HepG2 (cell line): ENCODE data around the gene ACRBP. TPM values are rescaled to one million over a fixed set of nuclear protein-coding genes. Genes with fewer than 3 reads are reported as not detected.
A peak's percentile ranks its signal among the peaks of the same experiment; 100 is the strongest.

Source experiments
- AGO2 ChIP-seq: fragments of 200-400 bp; formaldehyde crosslinking; optimal IDR thresholded peaks from 2 replicates; pipeline ENCODE3; 2017; ENCODE audit warnings: mild to moderate bottlenecking, low read depth, low read length, moderate library complexity
- ATF7 ChIP-seq, 2 experiments: fragments of 450-650 bp in 1 of 2; sonication (generic) in 1 of 2; formaldehyde crosslinking in 1 of 2; IDR thresholded peaks; 2 replicates each; pipeline versions ENCODE4 v1.4.0 to v1.6.1; 2016 to 2020; ENCODE audit warnings: antibody characterized with exemption in 1 of 2, mild to moderate bottlenecking in 1 of 2, missing genetic modification reagents in 1 of 2
- DR1 ChIP-seq: sonication (generic); formaldehyde crosslinking; IDR thresholded peaks from 2 replicates; pipeline ENCODE4 v1.8.0; 2021; ENCODE audit warnings: mild to moderate bottlenecking, missing genetic modification reagents, inconsistent platforms
- ETV5 ChIP-seq: IDR thresholded peaks from 2 replicates; pipeline ENCODE4 v1.6.1; 2018; ENCODE audit warnings: missing biosample characterization, missing genetic modification reagents, inconsistent platforms, borderline replicate concordance
- GMEB1 ChIP-seq: sonication (generic); formaldehyde crosslinking; IDR thresholded peaks from 2 replicates; pipeline ENCODE4 v1.5.1; 2020; ENCODE audit warnings: missing genetic modification reagents, mild to moderate bottlenecking, borderline replicate concordance
- HINFP ChIP-seq: sonication (generic); formaldehyde crosslinking; IDR thresholded peaks from 2 replicates; pipeline ENCODE4 v1.4.0; 2020; ENCODE audit warnings: low read depth, mild to moderate bottlenecking, missing genetic modification reagents
- HMGXB4 ChIP-seq, 2 experiments: sonication (generic) in 1 of 2; formaldehyde crosslinking in 1 of 2; IDR thresholded peaks; 2 replicates each; pipeline versions ENCODE4 v1.4.0 to v1.6.1; 2018 to 2020; ENCODE audit warnings: missing genetic modification reagents in 2 of 2, borderline replicate concordance in 1 of 2, low read depth in 1 of 2, mild to moderate bottlenecking in 1 of 2, missing biosample characterization in 1 of 2
- IRF1 ChIP-seq: sonication (generic); formaldehyde crosslinking; IDR thresholded peaks from 2 replicates; pipeline ENCODE4 v1.4.0; 2020; ENCODE audit warnings: low read depth, mild to moderate bottlenecking, missing genetic modification reagents
- MAX ChIP-seq: IDR thresholded peaks from 2 replicates; pipeline ENCODE4 v1.6.1; 2012; ENCODE audit warnings: inconsistent platforms
- NR2F1 ChIP-seq, 2 experiments: fragments of 450-650 bp in 1 of 2; formaldehyde crosslinking in 1 of 2; IDR thresholded peaks; 2 replicates each; pipeline versions ENCODE4 v1.5.0 to v1.6.1; 2016 to 2020; ENCODE audit warnings: mild to moderate bottlenecking in 1 of 2, missing compliant biosample characterization in 1 of 2, missing genetic modification reagents in 1 of 2, moderate library complexity in 1 of 2
- PCBP1 ChIP-seq: fragments of 200-400 bp; formaldehyde crosslinking; IDR thresholded peaks from 2 replicates; pipeline ENCODE4 v1.6.1; 2017; ENCODE audit warnings: mild to moderate bottlenecking, low read depth, low read length, borderline replicate concordance
- SAP130 ChIP-seq: IDR thresholded peaks from 2 replicates; pipeline ENCODE4 v1.6.1; 2016; ENCODE audit warnings: low read depth
- TBX2 ChIP-seq: sonication (generic); formaldehyde crosslinking; IDR thresholded peaks from 2 replicates; pipeline ENCODE4 v1.5.0; 2020; ENCODE audit warnings: missing genetic modification reagents, mild to moderate bottlenecking, borderline replicate concordance
- ZNF121 ChIP-seq: sonication (generic); formaldehyde crosslinking; IDR thresholded peaks from 2 replicates; pipeline ENCODE4 v1.5.0; 2020; ENCODE audit warnings: mild to moderate bottlenecking, missing genetic modification reagents
- ZNF205 ChIP-seq: IDR thresholded peaks from 2 replicates; pipeline ENCODE4 v1.6.1; 2018; ENCODE audit warnings: missing biosample characterization, missing genetic modification reagents
- ZNF317 ChIP-seq: sonication (generic); formaldehyde crosslinking; IDR thresholded peaks from 2 replicates; pipeline ENCODE4 v1.5.0; 2020; ENCODE audit warnings: mild to moderate bottlenecking, missing genetic modification reagents
- ZNF556 ChIP-seq: sonication (generic); formaldehyde crosslinking; IDR thresholded peaks from 2 replicates; pipeline ENCODE4 v1.4.0; 2020; ENCODE audit warnings: mild to moderate bottlenecking, missing genetic modification reagents, borderline replicate concordance
- ZNF724P ChIP-seq: sonication (generic); formaldehyde crosslinking; IDR thresholded peaks from 2 replicates; pipeline ENCODE4 v1.8.0; 2022; ENCODE audit warnings: missing genetic modification reagents, borderline replicate concordance
- ZNF784 ChIP-seq: sonication (generic); formaldehyde crosslinking; IDR thresholded peaks from 2 replicates; pipeline ENCODE4 v1.5.1; 2020; ENCODE audit warnings: missing genetic modification reagents, mild to moderate bottlenecking, borderline replicate concordance
- ZSCAN22 ChIP-seq: sonication (generic); formaldehyde crosslinking; IDR thresholded peaks from 2 replicates; pipeline ENCODE4 v1.4.0; 2020; ENCODE audit warnings: mild to moderate bottlenecking, missing genetic modification reagents
- polyA plus RNA-seq, 8 experiments: library from polyadenylated mRNA; depleted of rRNA in 3 of 8; stranded (reverse) in 7 of 8; unstranded in 1 of 8; fragments of >200 nt; fragmentation: Illumina TruSeq in 4 of 8; extraction: Trizol in 4 of 8; gene quantifications; 2 replicates each; pipeline versions ENCODE4 v1.2.1 to v1.2.3, GENCODE V29; 2011 to 2016; ENCODE audit warnings: low read depth in 4 of 8, missing spikeins in 1 of 8, mixed read lengths in 1 of 8; ENCODE audit not compliant: insufficient read depth in 1 of 8
- total RNA-seq, 5 experiments: library from RNA; depleted of rRNA; stranded (reverse); fragments of >200 nt; fragmentation: Illumina TruSeq; extraction: Trizol; gene quantifications; 2 replicates each; pipeline ENCODE4 v1.2.3, GENCODE V29; 2016; ENCODE audit warnings: low read depth in 1 of 5

The ACRBP gene
- total and polyA plus RNA-seq, 2 of the 13 experiments (the other 11 are each of a cell fraction or from before 2014, with no cell fraction given) = 0.46 TPM; not detected in 1

- TF ChIP-seq HINFP (0 out of 2 replicates have a peak, but pooled peaks have one; percentile 32), PCBP1 (0 out of 2 replicates have a peak, but pooled peaks have one; percentile 44), TBX2 (0 out of 2 replicates have a peak, but pooled peaks have one; percentile 8), NR2F1 (CRISPR knock-in tag; IDR thresholded peaks at IDR 0.05) (no peak), ZNF784 (CRISPR knock-in tag) (no peak), ZNF121 (CRISPR knock-in tag) (0 out of 2 replicates have a peak, but pooled peaks have one; percentile 9), ZNF317 (CRISPR knock-in tag) (no peak), ZNF724P (CRISPR knock-in tag) (0 out of 2 replicates have a peak, but pooled peaks have one; percentile 21), ETV5 (CRISPR knock-in tag) (peak; percentile 45; the same call in 1 of the 2 replicates), ZNF556 (0 out of 2 replicates have a peak, but pooled peaks have one; percentile 19), AGO2 (peak; percentile 56), DR1 (no peak), ZNF205 (CRISPR knock-in tag) (no peak), GMEB1 (CRISPR knock-in tag) (no peak), ATF7 (IDR thresholded peaks at IDR 0.05) (no peak), ATF7 (CRISPR knock-in tag; IDR thresholded peaks at IDR 0.05) (no peak), HMGXB4 (CRISPR knock-in tag; IDR thresholded peaks at IDR 0.05; ENCODE audit: borderline replicate concordance in 1 of 2, low read depth in 1 of 2) (peak in 1 of 2 experiments; percentile 37; a peak in 1 of 4 replicates), MAX (peak; percentile 72), ZSCAN22 (CRISPR knock-in tag) (no peak), IRF1 (0 out of 2 replicates have a peak, but pooled peaks have one; percentile 15), SAP130 (CRISPR knock-in tag) (peak; percentile 37)
Measured at GRCh38 chr12:6606331-6607131, 40.7 kb downstream of the ACRBP start (continued).
